ENCODE results near the gene FLT1. TPM values are rescaled to one million over a fixed set of nuclear protein-coding genes. Genes with fewer than 3 reads are reported as not detected.

Gene FLT1
- total RNA-seq, 1 donor from 2014 or later, result 0.81 TPM

DNA sequence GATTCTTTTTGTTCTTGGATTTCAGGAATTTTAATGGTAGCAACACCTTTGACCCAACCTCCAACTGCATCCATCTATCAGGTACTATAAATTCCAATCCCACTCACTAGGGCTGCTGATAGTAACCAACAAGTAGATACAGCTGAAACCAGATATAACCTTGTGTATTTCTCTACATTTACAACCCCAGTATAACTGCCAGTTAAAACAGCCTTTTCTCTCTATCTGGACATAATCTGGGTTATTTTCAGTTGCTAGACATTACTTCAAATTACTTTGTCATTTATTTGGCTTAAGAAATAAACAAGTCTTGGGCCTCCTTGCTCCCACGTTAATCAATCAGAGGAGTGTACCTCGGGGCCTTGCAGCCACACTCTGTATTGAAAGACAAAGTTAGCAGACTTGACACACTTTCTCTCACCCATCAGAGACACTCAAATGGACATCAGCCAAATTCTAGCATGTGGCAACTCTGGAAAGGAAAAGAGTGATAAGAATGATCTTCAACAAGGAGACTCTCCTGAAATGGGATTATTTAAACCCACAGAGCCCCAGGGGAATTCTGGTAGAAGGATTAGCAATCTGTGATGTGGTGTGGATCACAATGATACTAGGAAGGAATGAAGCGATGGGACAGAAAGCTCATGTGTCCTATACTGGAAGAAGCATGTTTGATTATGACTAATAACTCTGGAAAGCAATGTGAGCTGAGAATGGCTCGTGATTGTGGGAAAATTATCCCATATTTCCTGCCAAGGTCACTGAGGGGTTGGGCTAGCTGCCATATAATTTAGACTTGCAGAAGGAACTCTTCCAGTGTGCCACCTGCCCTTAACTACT is 157.5 kb downstream of the FLT1 start:
- Mint-ChIP-seq H3K27me3 (peaks cover 19% of the 10 kb centered on the region), H3K9me3 (ENCODE audit: low read depth) (no peaks in the 10 kb centered on the region), H3K4me3 (ENCODE audit: low read depth) (no peak overlapping the region), H3K36me3 (ENCODE audit: insufficient read depth) (no peaks in the 10 kb centered on the region), H3K27ac (peak overlapping the region; percentile 75), H3K4me1 (ENCODE audit: low read depth) (peaks cover 37% of the 10 kb centered on the region)
- TF ChIP-seq, protein P1, sequence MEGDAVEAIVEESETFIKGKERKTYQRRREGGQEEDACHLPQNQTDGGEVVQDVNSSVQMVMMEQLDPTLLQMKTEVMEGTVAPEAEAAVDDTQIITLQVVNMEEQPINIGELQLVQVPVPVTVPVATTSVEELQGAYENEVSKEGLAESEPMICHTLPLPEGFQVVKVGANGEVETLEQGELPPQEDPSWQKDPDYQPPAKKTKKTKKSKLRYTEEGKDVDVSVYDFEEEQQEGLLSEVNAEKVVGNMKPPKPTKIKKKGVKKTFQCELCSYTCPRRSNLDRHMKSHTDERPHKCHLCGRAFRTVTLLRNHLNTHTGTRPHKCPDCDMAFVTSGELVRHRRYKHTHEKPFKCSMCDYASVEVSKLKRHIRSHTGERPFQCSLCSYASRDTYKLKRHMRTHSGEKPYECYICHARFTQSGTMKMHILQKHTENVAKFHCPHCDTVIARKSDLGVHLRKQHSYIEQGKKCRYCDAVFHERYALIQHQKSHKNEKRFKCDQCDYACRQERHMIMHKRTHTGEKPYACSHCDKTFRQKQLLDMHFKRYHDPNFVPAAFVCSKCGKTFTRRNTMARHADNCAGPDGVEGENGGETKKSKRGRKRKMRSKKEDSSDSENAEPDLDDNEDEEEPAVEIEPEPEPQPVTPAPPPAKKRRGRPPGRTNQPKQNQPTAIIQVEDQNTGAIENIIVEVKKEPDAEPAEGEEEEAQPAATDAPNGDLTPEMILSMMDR (IDR thresholded peaks at IDR 0.05; ENCODE audit: unreplicated experiment), result no peak
- DNase-seq (ENCODE audit: low spot score, unreplicated experiment), result no peak

DNA sequence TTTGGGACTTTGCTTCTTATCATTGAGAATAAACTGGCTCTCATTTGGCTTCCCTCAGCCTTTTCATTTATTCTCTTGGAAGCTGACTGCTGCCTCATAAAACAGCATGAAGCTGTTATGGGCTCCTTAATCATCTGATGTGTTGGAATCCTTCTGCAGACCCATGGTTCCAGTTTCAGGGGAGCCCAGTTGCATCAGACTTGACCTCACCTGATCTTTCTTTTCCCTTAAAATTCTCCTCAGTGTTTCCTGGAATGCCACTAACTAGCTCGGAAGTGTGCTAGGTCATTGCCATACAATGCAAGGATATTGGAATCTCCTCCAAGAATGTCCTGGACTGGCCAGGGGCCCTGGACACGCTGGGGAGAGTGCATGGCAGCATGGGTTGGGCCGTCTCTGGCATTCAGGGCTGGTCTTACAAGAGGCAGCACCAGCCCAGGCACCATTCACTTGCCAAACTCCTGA is 158.7 kb downstream of the FLT1 start:
- TF ChIP-seq, protein P1 (IDR thresholded peaks at IDR 0.05; ENCODE audit: unreplicated experiment), result no peak
- no peak overlapping the region for H3K27ac Mint-ChIP-seq
- H3K9me3 Mint-ChIP-seq (ENCODE audit: low read depth), result no peaks in the 10 kb centered on the region
- H3K27me3 Mint-ChIP-seq, result peaks cover 19% of the 10 kb centered on the region
- no peak overlapping the region for H3K4me3 Mint-ChIP-seq (ENCODE audit: low read depth)
- no peaks in the 10 kb centered on the region for H3K36me3 Mint-ChIP-seq (ENCODE audit: insufficient read depth)
- DNase-seq (ENCODE audit: low spot score, unreplicated experiment), result no peak
- H3K4me1 Mint-ChIP-seq (ENCODE audit: low read depth), result peaks cover 33% of the 10 kb centered on the region

- Mint-ChIP-seq H3K27me3 (peaks cover 19% of the 10 kb centered on the region), H3K4me1 (ENCODE audit: low read depth) (peaks cover 20% of the 10 kb centered on the region), H3K27ac (no peak overlapping the region), H3K36me3 (ENCODE audit: insufficient read depth) (no peaks in the 10 kb centered on the region), H3K9me3 (ENCODE audit: low read depth) (no peaks in the 10 kb centered on the region), H3K4me3 (ENCODE audit: low read depth) (no peak overlapping the region)
- TF ChIP-seq, protein P1 (IDR thresholded peaks at IDR 0.05; ENCODE audit: unreplicated experiment), result no peak
- DNase-seq (ENCODE audit: low spot score, unreplicated experiment), result no peak
These were observed 161.6 kb downstream of the FLT1 start for GRCh38 chr13:28333204-28333881.

- no peak overlapping the region for H3K4me3 Mint-ChIP-seq (ENCODE audit: low read depth)
- TF ChIP-seq, protein P1 (IDR thresholded peaks at IDR 0.05; ENCODE audit: unreplicated experiment), result no peak
- no peak overlapping the region for H3K27ac Mint-ChIP-seq
- no peaks in the 10 kb centered on the region for H3K9me3 Mint-ChIP-seq (ENCODE audit: low read depth)
- no peak for DNase-seq (ENCODE audit: low spot score, unreplicated experiment)
- peaks cover 10% of the 10 kb centered on the region for H3K4me1 Mint-ChIP-seq (ENCODE audit: low read depth)
- peaks cover 11% of the 10 kb centered on the region for H3K27me3 Mint-ChIP-seq
- no peaks in the 10 kb centered on the region for H3K36me3 Mint-ChIP-seq (ENCODE audit: insufficient read depth)
These were observed 165.4 kb downstream of the FLT1 start for GRCh38 chr13:28329395-28330158.

GRCh38 chr13:28328271-28328607 is 166.7 kb downstream of the FLT1 start:
- Mint-ChIP-seq H3K9me3 (ENCODE audit: low read depth) (no peaks in the 10 kb centered on the region), H3K4me3 (ENCODE audit: low read depth) (no peak overlapping the region), H3K27me3 (peaks cover under 1% of the 10 kb centered on the region), H3K36me3 (ENCODE audit: insufficient read depth) (no peaks in the 10 kb centered on the region), H3K4me1 (ENCODE audit: low read depth) (peaks cover 10% of the 10 kb centered on the region), H3K27ac (no peak overlapping the region)
- TF ChIP-seq, protein P1 (IDR thresholded peaks at IDR 0.05; ENCODE audit: unreplicated experiment), result no peak
- DNase-seq (ENCODE audit: low spot score, unreplicated experiment), result no peak

Data from progenitor cell of endocrine pancreas (in vitro differentiated cells).